Measurements from ENCODE around the gene KIF18B.
"Not testable (repeated sequence)": the region's sequence is repeated elsewhere in the genome, so short reads cannot be mapped to it uniquely, and the experiment has no call there.

The KIF18B gene

DNA sequence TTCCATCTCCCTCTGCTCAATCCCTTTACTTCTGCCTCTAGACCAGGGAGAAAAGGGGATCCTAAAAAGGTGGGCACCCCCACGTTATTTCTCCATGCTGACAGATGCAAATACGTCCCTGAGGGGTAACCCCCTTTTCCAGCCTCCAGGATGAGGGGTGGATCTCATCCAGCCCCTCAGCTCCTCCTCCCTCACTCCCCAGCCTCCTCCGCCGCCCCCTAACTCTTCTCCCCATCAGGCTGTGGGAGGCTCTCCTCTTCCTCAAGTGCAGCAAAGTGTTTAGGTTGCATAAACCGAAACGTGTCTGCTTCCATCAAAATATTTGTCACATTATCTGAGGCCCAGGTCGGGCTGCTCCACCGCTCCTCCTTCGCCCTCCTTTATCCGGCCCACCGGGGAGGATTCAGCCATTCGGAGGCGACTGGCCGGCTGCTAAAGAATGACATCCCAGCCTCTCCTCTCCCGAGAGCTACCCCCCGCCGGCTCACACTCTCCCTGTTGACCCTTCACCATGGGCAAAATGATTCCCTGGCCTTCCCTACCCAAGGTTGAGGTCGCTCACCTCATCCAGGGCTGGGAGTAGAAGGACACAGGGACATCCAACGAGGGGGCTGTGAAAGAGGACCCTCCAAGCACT lies 21.7 kb upstream of the KIF18B start:
- DNase-seq (ENCODE audit: low read depth): no peak

- DNase-seq (ENCODE audit: low read depth): peak; percentile 92
These were observed 20.9 kb upstream of the KIF18B start, which contains the start of gene C1QL1 for GRCh38 chr17:44968225-44969143. TSS of gene C1QL1 (minus strand) at chr17:44968303. CDS start at chr17:44968048, 255 bp downstream.

GRCh38 chr17:44967907-44968224 lies 20.3 kb upstream of the KIF18B start:
- no peak for DNase-seq (ENCODE audit: low read depth)

DNA sequence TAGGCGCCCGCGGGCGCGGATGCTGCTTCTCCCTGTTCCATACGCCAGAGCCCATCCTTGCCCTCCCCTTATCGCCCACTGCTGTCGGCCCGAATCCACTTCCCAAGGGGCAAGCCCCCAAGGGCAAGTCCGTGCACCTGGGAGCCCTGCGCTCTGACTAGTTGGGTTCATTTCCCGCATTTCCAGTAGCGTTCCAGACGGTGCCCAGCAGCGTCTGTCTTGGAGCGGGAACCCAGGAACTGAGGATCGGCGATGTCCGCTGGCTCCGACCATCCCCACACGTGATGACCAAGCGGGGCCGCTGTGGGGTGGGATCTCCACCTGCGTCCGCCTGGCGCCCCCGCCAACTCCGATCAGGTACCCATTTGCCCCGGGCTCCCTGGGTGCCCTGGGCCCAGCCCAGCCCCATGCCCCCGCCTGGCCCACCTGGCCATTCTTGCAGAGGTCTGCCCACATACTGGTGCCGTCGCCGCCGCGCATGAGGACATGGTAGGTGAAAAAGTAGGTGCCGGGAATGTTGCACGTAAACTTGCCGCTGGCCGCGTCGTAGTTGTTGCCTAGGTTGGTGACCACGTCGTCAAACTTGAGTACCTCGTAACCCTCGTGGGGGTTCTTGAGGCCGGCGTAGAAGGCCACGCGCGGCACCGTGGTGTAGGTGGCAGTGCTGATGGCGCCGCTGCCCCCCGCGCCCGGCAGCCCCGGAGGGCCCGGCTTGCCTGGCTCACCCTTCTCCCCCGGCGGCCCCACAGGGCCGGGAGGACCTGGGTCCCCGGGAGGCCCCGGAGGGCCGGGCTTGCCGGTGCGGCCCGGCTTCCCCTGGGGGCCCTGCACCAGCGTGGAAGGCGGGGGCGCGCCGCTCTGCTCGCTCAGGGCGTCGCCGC lies 19.7 kb upstream of the KIF18B start:
- DNase-seq (ENCODE audit: low read depth): no peak

- no peak for DNase-seq (ENCODE audit: low read depth)
These were observed 18.9 kb upstream of the KIF18B start for GRCh38 chr17:44966348-44967025.

- no peak for DNase-seq (ENCODE audit: low read depth)
These were observed 18.1 kb upstream of the KIF18B start for GRCh38 chr17:44965481-44966234.

DNA sequence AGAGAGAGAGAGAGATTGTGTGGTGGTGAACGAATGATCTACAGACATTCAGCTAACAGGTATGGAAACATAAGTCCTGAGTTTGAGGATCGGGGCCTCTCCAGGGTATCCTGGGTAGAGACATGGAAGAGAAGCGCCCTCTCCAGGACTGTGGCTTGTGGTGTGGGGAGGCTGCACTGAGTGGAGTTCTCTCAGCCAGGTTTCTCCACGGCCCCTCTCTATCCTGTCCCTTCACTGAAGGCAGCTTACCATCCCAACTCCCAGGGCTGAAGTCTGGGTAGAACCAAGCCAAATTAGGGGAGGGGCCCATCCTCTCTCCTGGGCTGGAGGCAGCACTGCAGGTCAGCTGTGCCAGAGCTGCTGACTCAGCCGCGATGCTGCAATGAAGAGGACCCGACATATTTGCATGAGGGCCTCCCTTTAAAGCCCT lies 14.4 kb upstream of the KIF18B start:
- DNase-seq (ENCODE audit: low read depth): no peak

DNA sequence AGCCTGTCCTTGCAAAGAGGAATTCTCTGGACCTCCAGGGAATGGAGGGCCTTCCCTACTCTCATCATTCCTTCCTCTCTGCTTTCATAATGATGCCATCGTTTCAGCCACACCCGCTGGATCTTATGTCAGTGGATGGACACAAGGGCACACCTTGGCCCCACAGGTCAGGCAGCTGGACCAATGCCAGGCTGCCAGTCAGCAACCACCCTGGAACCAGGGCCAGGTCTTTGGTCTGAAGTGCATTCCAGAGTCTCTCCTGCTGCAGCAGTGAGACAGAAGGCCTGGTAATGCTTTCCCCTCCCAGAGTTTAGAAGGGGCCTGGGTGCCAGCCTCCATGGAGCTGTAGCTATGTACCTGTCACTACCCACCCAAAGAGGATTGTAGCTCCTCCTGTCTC lies 13.1 kb upstream of the KIF18B start:
- no peak for DNase-seq (ENCODE audit: low read depth)

DNA sequence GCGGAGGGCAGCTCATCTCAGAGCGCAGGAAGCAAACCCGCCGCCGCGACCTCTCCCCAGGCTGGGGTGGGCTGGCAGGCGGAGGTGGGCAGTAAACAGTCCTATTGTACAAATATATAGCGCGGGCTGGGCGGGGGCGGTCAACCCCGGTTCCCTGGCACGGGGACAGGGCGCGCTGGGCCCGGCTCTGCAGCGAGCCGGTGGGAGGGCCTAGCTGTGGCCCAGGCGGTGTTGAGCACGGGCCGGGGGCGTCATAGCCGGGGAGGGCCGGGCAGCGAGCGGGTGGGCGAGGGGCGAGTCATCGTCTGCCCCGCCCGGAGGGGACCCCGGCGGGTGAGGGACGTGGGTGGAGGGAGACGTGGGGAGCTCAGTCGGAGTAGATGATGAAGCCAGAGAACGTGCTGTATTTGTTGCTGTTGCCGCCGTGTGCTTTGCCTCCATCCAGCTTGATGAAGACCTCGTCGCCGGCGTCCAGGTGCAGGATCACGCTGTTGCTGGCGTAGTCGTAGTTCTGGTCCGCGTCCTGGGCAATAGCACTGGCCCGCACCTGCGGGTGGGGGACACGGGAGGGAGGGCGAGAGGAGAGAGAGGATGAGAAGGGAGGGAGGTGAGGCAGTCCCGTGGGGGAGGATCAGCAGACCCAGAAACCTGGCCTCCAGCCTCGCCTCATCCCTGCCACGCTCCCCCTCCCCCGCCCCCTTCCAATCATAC lies 12.4 kb upstream of the KIF18B start:
- no peak for DNase-seq (ENCODE audit: low read depth)

DNA sequence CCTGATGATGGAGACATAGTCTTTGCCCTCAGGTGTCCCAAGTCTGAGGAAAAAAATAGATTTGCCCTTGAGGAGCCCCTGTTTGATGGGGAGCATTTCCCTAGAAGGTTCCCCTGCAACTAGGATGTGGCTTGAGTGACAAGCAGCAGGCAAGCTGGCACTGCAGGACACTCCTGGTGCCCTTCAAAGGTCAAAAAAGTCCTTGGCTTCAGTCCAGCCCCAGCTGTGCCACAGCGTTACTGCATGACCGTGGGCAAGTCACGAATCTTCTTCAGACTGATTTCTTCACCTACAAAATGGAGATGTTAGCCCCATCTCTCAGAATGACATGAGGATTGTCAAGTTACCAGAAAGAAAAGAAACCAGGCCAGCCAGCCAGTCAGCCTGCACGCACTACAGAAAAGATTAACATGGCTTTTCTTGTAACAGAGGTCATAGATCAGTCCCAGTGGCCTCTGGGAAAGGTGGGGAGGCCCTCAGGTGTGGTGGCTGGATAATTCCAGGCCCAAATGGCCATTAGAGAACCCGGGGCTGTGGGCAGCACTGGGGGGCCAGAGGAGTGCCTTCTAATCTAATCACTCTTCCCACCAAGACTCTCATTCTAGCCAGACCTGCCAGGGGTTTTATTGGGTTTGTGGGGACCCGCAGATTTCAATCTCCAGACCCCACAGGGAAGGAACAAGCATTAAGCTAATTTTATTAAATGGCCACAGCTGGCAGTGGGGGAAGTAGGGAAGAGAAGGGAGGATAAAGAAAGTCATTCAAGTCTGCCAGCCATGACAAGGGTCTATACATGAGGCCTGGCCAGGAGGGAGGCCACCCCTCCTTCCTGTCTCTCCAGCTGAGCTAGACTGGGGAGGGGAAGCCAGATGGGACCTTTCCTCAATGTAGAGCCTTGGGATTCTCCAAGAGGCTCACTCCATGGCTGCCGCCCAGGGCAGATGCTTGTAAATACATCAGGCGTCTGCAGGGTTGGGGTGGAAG lies 9.7 kb upstream of the KIF18B start:
- DNase-seq (ENCODE audit: low read depth): no peak

- no peak for DNase-seq (ENCODE audit: low read depth)
These were observed 8.3 kb upstream of the KIF18B start for GRCh38 chr17:44955674-44956425.

DNA sequence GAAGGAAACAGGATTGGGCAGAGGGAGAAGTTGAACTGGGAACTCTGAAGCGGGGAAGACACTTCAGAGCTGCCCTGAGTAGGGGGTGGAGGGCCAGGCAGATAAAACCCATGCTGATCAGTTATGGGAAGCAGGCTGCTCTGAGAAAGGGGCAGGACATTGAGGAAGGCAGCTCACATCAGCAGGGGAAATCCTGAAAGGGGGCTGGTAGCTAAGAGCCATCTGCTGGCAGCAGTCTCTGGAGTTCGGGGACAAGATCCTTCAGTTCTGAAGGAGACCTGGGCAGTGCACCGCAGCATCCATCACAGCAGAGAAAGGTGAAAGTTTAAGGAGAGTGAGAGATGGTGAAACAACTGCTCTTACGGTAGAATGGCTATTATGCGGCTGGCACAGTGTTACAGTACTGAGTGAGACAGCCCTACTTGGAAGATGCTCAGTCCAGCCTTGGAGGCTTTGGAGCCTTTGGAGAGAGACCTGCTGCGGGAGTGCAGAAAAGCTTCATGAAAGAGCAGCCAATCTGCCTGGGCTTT lies 5.4 kb upstream of the KIF18B start:
- no peak for DNase-seq (ENCODE audit: low read depth)

DNA sequence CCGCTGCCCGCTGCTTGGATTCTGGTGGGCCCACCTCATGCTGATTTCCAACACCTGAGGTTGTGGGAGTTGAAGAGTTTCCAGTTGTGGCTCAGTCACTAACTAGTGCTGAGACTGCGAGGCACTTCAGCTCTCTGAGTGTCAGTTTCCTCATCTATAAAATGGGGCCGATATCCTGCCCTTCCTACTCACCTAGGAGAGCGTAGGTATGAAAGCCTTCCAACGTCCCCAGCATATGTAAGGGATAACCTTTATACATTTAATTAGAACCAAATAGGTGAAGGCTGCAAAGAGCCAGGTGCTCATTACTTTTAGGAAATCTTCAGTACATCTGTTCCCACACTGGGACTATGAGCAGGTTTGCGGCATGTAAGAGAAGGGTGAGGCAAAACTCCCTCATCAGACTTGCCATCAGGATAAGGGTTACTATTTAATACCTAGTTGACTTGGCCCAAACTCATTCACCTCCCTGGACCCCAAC lies 782 bp upstream of the KIF18B start:
- no peak for DNase-seq (ENCODE audit: low read depth)

- not testable (repeated sequence) for DNase-seq (ENCODE audit: low read depth)
These were observed 1.9 kb downstream of the KIF18B start for GRCh38 chr17:44945652-44946051.

GRCh38 chr17:44942456-44942855 lies 5.1 kb downstream of the KIF18B start:
- DNase-seq (ENCODE audit: low read depth): no peak

DNA sequence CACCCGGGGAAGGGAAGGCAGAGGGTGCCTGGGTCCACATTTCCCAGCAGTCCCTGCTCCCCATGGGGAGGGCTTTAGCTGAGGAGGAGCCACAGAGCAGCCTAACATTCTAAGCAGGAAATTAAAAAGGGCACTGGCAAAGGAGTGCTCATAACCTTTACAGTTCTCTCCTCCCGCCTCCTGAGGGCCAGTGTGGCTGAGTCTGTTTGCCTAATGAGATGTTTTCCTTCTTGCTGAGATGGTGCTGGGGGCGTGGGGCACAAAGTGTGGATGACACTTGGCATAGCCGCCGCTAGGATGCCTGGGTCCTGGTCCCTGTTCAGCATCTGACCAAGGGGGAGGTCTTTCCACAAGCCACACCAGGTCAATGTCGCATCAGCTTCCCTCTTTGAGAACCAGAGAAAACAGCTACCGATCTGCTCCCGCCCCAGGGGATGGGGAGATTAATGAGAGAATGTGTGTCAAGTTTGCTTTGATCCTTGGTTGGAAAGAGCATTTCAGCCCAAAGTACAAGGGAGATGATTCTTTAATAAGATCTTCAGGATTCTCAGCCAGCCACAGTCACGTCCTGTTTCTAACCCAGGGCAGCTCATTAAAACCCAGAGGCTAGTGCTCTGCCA lies 5.8 kb downstream of the KIF18B start:
- no peak for DNase-seq (ENCODE audit: low read depth)

- no peak for DNase-seq (ENCODE audit: low read depth)
These were observed 6.8 kb downstream of the KIF18B start for GRCh38 chr17:44940768-44941167.

GRCh38 chr17:44940317-44940716 lies 7.3 kb downstream of the KIF18B start:
- no peak for DNase-seq (ENCODE audit: low read depth)

Data from activated T-cell treated with anti-CD3 and anti-CD28 coated beads for 48 hours (primary cell).